Activated CD4-positive, alpha-beta T cell treated with anti-CD3 and anti-CD28 coated beads, Interleukin-2, amount 50 U/mL, for 48 hours (primary cell): ENCODE results near the gene EYS.
"Not testable (repeated sequence)": the region's sequence is repeated elsewhere in the genome, so short reads cannot be mapped to it uniquely, and the experiment has no call there.

Experiments
- DNase-seq, 2 experiments: peaks; one replicate each; pipeline ENCODE4 v3.0.0-alpha.2; 2020

Gene EYS

DNA sequence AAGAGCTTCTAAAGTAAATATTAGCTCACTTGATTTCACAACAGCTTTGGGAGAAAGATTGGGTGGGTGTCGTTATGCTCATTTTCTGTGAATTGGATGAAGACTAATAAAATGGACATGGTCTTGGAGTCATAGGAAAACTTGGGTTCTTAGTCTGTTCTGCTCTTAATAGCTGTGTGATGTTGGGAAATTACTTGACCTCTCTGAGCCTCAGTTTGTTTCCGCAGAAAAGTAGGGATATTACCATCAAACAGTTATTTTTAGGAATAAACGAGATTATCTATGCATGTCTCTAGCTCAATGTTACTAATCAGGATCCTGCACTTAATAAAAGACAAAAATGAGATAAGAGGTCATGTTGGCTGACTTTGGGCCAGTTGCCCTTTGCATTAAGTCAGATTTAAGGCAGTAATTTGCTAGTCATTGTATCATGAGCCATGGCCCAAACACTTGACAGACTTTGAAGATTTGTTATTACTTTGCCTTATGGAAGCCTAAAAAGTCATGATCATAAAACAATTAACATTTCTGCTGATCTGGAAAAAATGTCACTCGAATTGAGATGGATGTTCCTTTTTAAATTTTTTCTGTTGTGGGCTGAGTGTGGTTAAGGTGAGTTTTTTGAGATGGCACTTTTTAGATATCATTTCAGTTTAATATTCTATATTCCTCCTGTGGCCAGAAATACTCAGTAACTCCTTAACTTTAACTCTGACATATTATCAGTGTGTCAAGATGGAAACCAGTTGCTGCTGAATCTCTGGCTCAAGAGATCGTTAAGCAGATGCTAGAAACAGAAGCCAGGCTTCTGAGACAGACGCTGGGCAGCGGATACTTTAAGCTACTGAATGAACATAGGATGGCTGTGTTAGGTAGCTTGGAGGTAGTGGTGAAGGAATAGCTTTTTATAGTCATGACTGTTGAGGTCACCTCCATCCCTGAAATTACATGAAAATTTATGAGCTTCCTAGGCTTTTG lies 1779.8 kb downstream of the EYS start:
- no peak for DNase-seq

DNA sequence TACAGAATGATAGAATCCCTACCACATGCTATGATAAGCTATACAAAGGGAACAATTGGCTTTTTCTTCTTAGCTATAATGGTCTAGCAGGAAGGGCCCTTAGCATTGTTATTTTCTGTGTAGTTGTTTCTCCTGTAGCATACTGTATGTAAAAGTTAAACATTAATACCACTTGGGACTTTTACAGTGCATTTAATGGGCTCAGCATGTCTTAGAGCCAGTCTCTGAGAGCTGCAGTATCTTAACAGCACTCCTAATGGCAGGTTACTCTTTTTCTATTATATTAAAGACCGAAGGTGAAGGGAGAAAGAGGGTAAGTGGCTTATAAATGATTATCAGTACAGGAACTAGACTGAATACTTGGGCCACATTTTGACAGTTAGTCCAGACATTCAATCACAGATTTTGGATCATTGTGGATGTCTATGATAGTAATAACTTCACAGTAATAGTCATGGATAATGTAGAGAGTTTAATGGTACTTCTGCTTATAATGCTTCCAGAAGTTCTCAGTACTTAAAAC lies 1780.7 kb downstream of the EYS start:
- no peak for DNase-seq

DNA sequence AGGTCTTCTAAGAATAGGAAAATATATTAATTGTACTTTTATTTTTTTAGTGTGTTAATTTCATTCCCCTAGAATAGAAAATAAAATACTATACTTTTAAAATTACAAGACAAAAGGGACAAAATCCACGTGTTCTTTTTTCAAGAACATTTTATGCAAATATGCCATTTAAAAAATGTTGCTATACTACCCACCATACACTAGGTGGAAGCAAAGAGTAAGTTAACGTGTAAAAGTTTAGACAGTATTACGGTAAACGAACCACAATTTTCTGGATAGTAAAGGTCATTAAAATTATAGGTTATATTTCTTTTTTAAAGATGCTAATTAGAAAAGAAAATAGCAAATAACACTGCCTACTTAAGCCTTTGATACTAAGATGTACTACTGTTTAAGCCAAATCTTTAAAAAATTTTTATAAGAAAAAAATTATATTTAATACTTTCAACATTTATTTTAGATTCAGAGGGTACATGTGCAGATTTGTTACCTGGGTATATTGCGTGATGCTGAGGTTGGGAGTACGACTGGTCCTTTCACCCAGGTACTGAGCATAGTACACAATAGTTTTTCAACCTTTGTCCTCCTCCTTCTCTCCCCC lies 1783.8 kb downstream of the EYS start:
- DNase-seq = no peak

DNA sequence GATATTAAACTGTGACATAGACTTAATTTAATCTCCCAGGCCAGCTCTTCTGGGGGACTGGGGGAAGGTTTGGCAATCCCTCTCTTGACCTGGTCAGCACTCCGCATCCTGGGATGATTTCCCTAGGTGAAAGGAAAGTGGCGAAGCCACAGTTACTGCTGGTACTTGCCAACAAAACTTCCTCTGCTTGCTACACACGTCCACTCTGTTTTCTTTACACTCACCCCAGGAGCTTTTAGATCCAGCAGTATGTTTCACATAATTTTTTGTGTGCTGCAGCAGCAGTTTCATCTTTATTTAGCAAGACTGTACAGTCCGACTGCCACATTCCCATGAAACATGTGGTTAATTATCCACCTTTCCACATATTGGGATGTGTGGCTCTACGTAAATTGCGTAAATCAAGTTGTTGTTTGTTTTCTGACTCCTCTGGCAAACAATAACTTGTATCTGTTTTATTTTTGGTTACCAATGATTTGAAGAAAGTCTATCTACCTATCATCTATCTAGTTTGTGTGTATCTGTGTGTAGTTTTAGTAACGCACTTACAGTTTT lies 1787.4 kb downstream of the EYS start:
- no peak for DNase-seq

DNA sequence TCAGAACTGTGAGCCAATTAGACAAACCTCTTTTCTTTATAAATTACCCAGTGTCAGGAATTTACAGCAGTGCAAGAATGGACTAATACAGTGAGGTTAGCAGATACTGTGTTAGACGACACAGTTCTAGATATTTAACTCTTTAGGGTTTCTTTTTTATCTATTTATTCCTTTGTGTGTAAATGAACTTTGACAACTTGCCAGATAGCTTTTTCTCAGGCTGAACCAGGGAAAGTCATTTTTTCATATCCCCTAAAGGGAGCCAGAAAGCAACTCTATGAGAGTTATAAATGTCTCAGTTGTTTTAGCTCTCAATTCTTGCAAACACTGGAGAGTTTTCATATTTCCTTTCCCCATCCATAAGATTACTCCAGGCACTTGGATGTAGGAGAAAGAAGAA lies 1794.1 kb downstream of the EYS start:
- no peak for DNase-seq

DNA sequence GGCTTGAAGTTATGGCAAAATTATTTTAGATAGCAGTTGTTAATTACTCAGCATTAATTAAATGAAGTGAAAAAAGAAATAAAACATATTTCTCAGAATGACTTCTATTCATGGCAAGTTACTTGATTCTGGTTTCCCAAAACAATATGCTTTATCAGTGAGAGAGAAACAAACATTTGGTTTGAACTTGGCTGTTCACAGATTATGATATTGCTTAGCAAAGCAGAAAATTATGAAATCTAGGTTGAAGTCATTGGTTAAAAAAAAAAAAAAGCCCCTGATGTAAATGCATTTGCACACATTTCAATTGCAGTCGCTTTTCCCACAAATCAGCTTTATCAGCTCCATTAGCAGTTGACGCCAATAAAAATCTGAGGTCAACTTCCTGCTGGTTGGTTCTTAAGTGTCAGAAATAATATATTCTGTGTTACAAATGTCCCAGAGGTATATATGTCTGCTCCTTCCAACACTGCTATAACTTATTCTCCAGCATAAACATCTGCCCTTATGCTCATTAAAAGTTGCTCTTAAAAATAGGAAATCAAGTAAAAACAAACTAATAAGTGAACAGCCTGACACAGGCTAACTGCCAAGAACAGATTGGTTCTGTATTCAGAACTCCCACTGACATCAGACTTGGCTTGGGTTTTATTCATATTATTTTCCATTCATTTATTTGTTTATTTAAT lies 1796.0 kb downstream of the EYS start:
- DNase-seq = no peak

DNA sequence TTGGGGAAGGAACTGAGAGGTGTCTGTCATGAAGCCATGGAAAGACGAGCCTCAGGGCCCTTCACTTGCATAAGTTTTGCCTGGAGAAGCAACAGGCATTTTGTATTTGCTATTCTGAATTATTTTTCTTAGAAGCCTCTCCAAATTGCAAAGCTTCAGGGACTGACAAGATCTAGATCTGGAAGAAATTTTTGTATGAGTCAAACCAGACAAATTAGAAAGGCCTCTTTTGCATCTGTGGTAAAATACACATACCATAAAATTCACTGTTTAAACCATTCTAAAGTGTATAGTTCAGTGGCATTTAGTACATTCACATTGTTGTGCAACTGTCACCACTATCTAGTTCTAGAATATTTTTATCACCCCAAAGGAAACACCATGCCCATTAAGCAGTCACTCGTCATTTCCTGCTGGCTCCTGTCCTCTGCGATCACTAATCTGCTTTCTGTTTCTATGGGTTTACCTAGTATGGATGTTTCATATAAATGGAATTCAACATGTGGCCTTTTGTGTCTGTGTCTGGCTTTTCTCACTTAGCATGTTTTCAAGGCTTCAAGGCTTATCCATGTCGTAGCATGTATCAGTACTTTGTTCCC lies 1802.3 kb downstream of the EYS start:
- no peak for DNase-seq

DNA sequence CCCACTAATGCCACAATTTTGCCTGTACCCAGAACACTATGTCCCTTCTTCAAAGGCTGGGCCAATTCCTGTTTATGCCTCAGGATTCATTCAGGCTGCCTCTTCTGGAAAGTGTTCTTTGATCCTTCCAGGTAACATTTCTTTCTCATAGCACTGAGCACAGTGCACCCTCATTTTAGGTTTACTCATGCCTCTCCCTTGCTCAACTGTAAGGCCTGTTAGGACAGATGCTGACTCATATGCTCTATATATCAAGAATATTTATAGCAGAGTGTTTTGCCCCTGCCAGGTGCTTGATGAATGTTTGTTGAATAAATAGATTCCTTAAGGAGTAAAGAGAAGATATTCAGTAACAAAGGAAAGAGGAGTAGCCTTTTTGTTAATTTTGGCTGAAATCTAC lies 1807.5 kb downstream of the EYS start:
- no peak for DNase-seq

DNA sequence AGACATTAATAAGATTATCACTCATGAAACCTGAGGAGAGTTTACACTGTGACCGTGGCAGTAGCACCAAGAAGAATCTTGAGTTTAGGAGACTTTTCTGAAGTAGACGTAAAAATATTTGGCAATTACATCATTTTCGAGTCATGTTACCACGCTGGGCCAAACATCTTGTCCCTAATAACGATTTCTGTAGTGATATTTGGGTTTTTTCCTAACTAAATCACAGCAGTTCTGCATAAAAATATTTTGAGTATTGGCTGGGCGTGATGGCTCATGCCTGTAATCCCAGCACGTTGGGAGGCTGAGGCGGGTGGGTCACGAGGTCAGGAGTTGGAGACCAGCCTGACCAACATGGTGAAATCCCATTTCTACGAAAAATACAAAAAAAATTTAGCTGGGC lies 1809.1 kb downstream of the EYS start:
- DNase-seq = no peak

DNA sequence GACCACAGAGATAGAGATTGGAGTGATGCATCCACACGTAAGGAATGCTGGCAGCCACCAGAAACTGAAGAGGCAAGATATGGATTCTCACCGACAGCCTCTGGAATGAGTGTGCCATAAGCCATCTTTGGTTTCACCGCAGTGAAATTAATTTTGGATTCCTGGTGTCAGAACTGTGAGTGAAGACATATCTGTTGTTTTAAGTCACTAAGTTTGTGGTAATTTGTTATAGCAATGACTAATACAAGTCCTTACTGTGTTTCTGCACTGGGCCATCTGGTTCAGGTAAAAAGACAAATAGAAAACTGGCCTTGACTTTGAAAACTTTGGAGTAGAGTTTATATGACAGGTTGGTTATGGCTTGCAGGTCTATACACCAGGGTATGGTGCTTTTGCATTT lies 1809.6 kb downstream of the EYS start:
- no peak for DNase-seq

DNA sequence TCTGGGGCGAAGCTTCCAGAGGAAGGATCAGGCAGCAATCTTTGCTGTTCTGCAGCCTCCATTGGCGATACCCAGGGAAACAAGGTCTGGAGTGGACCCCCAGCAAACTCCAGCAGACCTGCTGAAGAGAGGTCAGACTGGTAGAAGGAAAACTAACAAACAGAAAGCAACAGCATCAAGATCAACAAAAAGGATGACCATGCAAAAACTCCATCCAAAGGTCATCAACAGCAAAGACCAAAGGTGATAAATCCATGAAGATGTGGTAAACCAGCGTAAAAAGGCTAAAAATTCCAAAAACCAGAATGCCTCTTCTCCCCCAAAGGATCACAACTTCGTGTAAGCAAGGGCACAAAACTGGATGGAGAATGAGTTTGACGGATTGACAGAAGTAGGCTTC lies 1818.6 kb downstream of the EYS start:
- no peak for DNase-seq

DNA sequence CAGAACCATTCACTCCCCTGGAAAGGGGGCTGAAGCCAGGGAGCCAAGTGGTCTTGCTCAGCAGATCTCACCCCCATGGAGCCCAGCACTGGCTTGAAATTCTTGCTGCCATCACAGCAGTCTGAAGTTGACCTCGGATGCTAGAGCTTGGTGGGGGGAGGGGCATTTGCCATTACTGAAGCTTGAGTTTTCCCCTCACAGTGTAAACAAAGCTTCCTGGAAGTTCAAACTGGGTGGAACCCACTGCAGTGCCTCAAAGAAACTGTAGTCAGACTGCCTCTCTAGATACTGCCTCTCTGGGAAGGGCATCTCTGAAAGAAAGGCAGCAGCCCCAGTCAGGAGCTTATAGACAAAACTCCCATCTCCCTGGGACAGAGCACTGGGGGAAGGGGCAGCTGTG lies 1819.2 kb downstream of the EYS start:
- DNase-seq = not testable (repeated sequence)

DNA sequence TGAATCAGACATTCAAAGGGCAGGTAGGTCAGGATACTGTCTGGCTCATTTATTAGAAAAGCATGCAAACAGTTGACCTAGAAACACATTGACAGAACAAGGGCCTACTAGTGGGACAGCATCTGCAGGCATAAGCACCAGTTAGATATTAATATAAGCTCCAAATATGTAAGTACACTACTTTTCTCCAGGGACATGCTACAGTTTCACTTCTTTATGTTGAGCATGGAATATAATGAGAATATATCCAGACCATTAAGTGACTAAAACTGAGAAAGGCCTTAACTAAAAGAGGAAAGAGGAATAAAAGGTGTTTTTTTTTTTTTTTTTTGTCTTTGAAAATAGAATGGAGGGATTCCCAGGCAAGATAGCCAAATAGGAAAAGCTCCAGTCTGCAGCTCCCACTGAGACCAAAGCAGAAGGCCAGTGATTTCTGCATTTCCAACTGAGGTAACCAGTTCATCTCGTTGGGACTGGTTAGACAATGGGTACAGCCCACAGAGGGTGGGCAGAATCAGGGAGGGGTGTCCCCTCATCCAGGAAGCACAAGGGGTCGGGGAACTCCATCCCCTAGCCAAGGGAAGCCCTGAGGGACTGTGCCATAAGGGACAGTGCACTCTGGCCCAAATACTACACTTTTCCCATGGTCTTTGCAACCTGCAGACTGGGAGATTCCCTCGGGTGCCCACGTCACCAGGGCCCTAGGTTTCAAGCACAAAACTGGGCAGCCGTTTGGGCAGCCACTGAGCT lies 1819.8 kb downstream of the EYS start:
- no peak for DNase-seq

DNA sequence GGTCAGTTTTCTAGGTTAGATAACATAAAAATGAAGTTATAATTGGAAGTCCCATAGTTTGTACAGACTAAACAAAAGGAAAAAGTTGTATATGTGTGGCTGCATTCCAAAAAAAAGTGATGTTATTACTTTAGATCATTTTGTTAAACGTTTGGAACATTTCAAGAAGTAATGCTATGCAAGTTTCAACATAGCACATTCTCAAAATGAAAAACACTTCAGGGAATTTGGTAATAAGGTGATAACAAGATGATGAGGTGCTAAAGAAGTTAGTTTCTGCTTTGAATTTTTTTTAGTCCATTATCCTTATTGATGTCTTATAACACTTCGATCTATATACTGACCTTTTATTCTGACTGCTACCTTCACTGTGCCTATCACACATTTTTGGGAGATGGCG lies 1820.7 kb downstream of the EYS start:
- no peak for DNase-seq

DNA sequence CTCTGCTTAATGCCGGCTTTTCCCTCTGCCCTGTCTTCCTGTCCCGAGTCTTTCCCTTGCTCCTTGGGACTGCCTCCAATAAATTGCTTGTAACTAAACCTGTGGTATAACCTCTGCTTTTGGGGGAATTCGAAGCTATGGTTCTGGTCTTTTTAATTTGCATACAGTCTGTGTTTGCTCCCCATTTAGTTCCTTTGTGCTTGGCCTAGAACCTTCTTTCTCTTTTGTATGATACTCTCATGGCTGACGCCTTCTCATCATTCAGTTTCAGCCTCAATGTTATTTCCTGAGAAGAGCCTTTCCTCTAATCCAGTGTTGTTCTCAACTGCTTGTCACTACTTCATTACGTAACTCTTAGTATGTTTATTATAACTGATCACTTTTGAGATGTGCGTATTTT lies 1823.4 kb downstream of the EYS start:
- DNase-seq = no peak

DNA sequence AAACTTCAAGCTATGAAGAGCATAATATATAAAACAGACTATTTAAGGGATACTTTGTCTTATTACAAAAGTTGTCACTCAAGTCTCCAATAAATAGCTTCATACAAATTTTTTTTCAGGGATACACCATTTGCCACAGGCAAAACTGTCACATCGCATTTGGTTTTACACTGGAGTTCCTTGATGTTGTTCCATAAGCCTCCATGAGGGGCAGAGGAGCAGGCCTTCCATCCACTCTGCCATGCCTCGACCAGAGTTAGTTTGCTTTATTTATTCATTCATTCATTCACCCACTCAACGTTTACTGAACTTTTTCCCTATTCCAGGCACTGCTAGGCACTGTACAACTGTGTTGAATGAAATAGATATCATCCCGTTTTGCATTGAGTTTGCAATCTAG lies 1824.8 kb downstream of the EYS start:
- no peak for DNase-seq

DNA sequence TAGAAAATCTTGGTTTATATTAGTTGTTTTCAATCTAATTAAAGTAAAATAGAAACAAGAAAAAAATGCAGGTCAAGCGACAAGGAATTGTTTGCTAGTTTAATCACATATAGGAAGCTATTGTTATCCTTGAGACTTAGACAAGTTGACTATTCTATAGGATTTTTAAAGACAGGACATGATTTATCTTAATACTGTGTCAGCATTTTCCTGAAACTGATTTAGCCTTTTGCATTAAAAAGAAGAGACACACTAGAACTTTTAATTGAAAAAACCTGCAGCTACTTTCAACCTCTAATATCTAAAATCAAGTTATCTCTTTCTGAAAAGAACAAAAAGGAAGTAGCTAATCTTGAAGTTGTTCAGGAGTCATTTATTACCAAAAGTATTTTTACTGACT lies 1825.2 kb downstream of the EYS start:
- DNase-seq = no peak

DNA sequence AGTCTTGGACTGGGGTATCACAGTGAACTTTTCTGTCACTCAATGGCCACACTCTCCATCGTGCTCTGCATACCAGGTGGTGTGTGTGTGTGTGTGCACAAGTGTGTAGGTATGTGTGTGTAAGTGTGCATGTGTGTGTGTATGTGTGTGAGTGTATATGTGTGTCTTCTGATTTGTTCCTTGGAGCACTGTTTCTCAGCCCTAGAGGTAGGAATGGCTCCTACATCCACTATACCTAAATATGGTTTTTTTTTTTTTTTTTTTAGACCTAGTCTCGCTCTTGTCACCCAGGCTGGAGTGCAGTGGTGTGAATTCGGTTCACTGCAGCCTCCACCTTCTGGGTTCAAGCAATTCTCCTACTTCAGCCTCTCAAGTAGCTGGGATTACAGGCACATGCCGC lies 1834.8 kb downstream of the EYS start:
- no peak for DNase-seq

DNA sequence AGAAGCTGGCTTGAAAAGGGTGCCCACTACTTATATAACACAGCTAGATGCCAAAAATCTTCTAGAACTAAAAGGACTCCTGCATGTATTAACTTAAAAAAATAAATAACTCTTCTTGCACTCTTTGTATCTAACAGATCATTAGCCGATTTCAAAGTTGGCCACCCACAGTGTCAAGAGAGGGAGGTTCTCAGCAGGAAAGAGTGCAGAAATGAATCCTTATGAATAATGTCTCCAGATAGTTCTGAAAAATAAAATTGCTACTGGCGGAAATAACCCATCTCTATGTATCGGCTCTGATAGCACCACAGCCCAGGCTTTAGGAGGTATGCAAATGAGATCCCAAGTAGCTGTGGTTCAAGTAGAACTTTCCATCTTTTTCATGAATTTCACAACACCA lies 1838.7 kb downstream of the EYS start:
- no peak for DNase-seq

DNA sequence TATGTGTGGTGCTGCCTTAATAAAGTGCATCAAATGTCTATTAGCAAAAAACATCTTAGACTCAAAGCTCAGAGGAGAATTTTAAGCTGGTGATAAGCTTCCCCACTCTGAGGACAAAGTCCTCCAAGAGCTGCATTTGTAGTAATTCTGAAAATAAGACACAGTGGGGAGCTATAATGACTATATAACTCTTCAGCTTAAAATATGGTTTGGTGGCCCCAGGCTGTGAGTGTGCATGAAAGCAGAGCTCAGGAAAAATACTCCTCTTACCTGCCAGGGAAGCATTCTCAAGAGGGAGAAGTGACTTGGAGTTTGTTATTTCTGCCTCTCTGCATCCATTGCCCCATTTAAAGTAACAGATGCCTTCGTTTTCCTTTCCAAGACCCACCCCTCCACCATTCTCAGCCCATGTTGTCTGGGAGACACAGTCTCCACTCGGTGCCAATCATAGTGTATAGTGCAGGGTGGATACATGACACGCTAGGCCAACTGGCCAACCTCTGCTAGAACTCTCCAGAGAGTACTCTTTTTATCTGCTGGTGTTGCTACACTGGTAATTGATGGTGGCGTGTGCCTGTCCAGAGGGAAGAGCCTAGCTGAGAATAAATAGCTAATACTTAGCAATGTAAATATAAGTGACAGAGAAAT lies 1842.2 kb downstream of the EYS start:
- no peak for DNase-seq

DNA sequence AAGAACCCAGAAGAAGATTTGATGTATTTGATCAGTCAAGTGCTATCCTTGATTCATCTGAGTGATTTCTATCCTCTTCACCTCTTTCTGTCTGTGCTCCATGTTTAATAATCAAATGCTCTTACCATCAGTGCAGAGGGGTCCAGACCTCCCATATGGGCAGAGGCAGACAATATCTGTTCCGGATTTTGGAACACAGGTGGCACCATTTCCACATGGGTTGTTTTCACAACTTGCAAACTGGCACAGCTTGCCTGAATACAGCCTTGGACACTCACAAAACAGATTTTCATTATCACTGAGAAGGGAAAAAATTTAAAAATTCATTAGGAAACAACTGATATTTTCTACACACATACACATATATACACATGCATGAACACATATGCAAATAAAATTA lies 1843.0 kb downstream of the EYS start:
- no peak for DNase-seq
